Lung (tissue), 12 donors: Measurements from ENCODE around the gene DLG2. TPM values are rescaled to one million over a fixed set of nuclear protein-coding genes. Genes with fewer than 3 reads are reported as not detected.

Experiments
- ATAC-seq: fragments of 200-7000 bp; cut with Tn5 transposase; one replicate; pipeline ENCODE4 v1.9.1; 2020; ENCODE audit warnings: moderate number of reproducible peaks; ENCODE audit not compliant: insufficient read depth, low FRiP score
- DNase-seq, 3 donors: peaks; one replicate each; pipeline ENCODE4 v3.0.0-alpha.2; 2013 to 2017
- H3K27ac ChIP-seq, 2 donors: one replicate each; pipeline ENCODE4 v1.5.1; 2013; ENCODE audit warnings: mild to moderate bottlenecking in 2 of 2, moderate library complexity in 2 of 2, control low read depth in 1 of 2, inconsistent platforms in 1 of 2, low read depth in 1 of 2, low read length in 1 of 2
- H3K27me3 ChIP-seq, 3 donors: one replicate each; pipeline ENCODE4 v1.5.1; 2013; ENCODE audit warnings: low read length in 2 of 3; ENCODE audit not compliant: control insufficient read depth in 3 of 3, insufficient read depth in 3 of 3
- H3K36me3 ChIP-seq, 4 donors: one replicate each; pipeline ENCODE4 v1.5.1; 2013; ENCODE audit warnings: low read length in 4 of 4, mild to moderate bottlenecking in 1 of 4, moderate library complexity in 1 of 4; ENCODE audit not compliant: control insufficient read depth in 4 of 4, insufficient read depth in 4 of 4
- H3K4me1 ChIP-seq, 5 donors: one replicate each; pipeline ENCODE4 v1.5.1; 2013; ENCODE audit warnings: low read length in 5 of 5, mild to moderate bottlenecking in 2 of 5, moderate library complexity in 1 of 5; ENCODE audit not compliant: control insufficient read depth in 5 of 5, insufficient read depth in 5 of 5
- H3K4me3 ChIP-seq: one replicate; pipeline ENCODE4 v1.5.1; 2013; ENCODE audit warnings: mild to moderate bottlenecking, control low read depth, moderate library complexity
- H3K9ac ChIP-seq, 2 donors: one replicate each; pipeline ENCODE4 v1.5.1; 2013; ENCODE audit warnings: low read length in 2 of 2, control low read depth in 1 of 2; ENCODE audit not compliant: insufficient read depth in 1 of 2
- H3K9me3 ChIP-seq, 4 donors: one replicate each; pipeline ENCODE4 v1.5.1; 2013; ENCODE audit warnings: low read length in 3 of 4, mild to moderate bottlenecking in 1 of 4, moderate library complexity in 1 of 4; ENCODE audit not compliant: control insufficient read depth in 4 of 4, insufficient read depth in 3 of 4
- WGBS, 2 donors: extraction: QIAGEN DNeasy Blood & Tissue Kit; methylation state at CpG; one replicate each; pipeline ENCODE4 v1.1.7; 2013; 5-methylcytosine and 5-hydroxymethylcytosine counted together
- polyA plus RNA-seq, 2 donors: library from polyadenylated mRNA; stranded (reverse); fragments of 200-250 nt; gene quantifications; one replicate each; pipeline ENCODE4 v1.2.1, GENCODE V29; 2013
- total RNA-seq, 2 donors: library from RNA; depleted of rRNA in 1 of 2; stranded (reverse); fragments of >200 nt in 1 of 2; gene quantifications; one replicate each; pipeline ENCODE4 v1.2.1, GENCODE V29; 2014 to 2021
- TF ChIP-seq, protein P1 (sequence below): IDR thresholded peaks from 2 replicates; pipeline ENCODE4 v1.5.1; 2012; ENCODE audit warnings: mild to moderate bottlenecking; ENCODE audit errors: control extremely low read depth, extremely low read depth
- donor health status: control.
- donor health status: control.
- donor health status: Bipolar disorder and iron deficiency.
- donor health status: healthy.
- donor health status: DM: yes; HTN: yes; CAD: no.

Gene DLG2
- total and polyA plus RNA-seq, 4 donors: 0.32 to 24.1 (median 5.4) TPM

GRCh38 chr11:84355911-84356310 lies 1271.2 kb downstream of the DLG2 start:
- TF ChIP-seq, protein P1, sequence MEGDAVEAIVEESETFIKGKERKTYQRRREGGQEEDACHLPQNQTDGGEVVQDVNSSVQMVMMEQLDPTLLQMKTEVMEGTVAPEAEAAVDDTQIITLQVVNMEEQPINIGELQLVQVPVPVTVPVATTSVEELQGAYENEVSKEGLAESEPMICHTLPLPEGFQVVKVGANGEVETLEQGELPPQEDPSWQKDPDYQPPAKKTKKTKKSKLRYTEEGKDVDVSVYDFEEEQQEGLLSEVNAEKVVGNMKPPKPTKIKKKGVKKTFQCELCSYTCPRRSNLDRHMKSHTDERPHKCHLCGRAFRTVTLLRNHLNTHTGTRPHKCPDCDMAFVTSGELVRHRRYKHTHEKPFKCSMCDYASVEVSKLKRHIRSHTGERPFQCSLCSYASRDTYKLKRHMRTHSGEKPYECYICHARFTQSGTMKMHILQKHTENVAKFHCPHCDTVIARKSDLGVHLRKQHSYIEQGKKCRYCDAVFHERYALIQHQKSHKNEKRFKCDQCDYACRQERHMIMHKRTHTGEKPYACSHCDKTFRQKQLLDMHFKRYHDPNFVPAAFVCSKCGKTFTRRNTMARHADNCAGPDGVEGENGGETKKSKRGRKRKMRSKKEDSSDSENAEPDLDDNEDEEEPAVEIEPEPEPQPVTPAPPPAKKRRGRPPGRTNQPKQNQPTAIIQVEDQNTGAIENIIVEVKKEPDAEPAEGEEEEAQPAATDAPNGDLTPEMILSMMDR: no peak
- no peaks in the 10 kb centered on the region for H3K4me1 ChIP-seq
- H3K27ac ChIP-seq: no peak overlapping the region
- H3K9me3 ChIP-seq: no peaks in the 10 kb centered on the region
- DNase-seq (no peak), ATAC-seq (no peak)
- no peak overlapping the region for H3K9ac ChIP-seq
- H3K4me3 ChIP-seq: no peak overlapping the region
- no peaks in the 10 kb centered on the region for H3K27me3 ChIP-seq
- no peaks in the 10 kb centered on the region for H3K36me3 ChIP-seq

DNA sequence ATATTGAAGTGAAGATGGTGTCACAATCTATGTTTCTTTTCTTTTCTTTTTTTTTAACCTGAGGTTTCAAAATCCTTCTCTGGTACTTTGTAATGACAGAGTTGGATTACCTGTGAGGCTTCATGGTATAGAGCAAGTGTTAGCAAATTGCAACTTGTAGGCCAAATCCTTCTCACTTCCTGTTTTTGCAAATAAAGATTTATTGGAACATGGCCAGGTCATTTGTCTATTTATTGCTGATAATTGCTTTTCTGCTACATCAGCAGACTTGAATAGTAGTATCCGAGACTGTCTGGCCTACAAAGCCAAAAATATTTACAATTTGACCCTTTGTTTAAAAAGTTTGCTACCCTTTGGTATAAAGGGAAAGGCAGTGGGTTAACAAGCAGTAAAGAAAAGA lies 1281.5 kb downstream of the DLG2 start:
- no peak overlapping the region for H3K4me3 ChIP-seq
- H3K36me3 ChIP-seq: no peaks in the 10 kb centered on the region
- no peak overlapping the region for H3K9ac ChIP-seq
- no peak for ATAC-seq
- 53 to 63% methylated on average over 1 of the region's 1 CpG for WGBS, 2 donors
- no peaks in the 10 kb centered on the region for H3K9me3 ChIP-seq
- H3K27ac ChIP-seq: no peak overlapping the region
- DNase-seq: peak in 1 of 3 donors; percentile 17
- no peaks in the 10 kb centered on the region for H3K27me3 ChIP-seq
- no peaks in the 10 kb centered on the region for H3K4me1 ChIP-seq
- TF ChIP-seq, protein P1: no peak

DNA sequence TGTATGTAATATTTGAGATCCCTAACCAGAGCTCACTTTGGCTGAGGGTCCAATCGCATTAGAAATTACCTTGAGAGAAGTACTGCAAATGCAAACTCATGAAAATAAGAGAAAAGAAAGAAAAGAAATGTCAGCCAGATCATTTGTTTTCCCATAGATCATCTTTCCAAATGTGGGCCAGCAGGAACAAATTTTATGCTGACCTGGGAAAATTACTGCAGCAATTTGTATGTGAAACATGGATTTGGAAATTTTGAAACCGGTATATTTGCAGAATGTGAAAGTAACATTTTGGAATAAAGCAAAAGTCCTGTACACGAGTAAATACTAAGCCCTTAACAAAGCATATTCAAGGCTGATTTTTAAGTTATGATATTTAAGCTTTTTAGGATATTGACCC lies 1282.1 kb downstream of the DLG2 start:
- WGBS, 2 donors: 80 to 89% methylated on average over 3 of the region's 3 CpGs
- DNase-seq: no peak
- Histone ChIP-seq H3K4me3 (no peak overlapping the region), H3K27ac (no peak overlapping the region), H3K36me3 (no peaks in the 10 kb centered on the region), H3K27me3 (no peaks in the 10 kb centered on the region), H3K9me3 (no peaks in the 10 kb centered on the region), H3K9ac (no peak overlapping the region), H3K4me1 (no peaks in the 10 kb centered on the region)
- TF ChIP-seq, protein P1: no peak
- no peak for ATAC-seq

DNA sequence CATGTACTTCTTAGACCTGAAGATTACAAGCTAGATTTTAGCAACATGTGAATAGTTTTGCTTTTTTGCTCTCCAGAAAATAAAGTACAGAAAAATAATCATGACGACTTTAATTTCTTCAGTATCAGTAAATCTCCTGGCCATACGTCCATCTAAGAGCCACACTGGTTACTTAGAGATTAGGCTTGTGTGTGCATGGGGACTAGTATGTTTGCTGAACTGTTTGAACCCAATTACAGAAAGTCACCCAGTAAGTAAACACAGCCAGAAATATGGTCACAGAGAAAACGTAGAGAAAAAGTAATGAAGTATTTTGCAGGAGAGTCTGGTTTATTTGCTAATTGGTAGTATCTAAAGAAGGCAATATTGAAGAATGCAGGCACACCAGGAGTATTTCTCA lies 1287.3 kb downstream of the DLG2 start:
- WGBS, 2 donors: 61 to 70% methylated on average over 3 of the region's 3 CpGs
- Histone ChIP-seq H3K4me3 (no peak overlapping the region), H3K9me3 (no peaks in the 10 kb centered on the region), H3K27ac (no peak overlapping the region), H3K4me1 (no peaks in the 10 kb centered on the region), H3K27me3 (no peaks in the 10 kb centered on the region), H3K36me3 (no peaks in the 10 kb centered on the region), H3K9ac (no peak overlapping the region)
- TF ChIP-seq, protein P1: no peak
- ATAC-seq (no peak), DNase-seq (no peak)
